OCI-LY7 (cell line): ENCODE data around the gene SRGAP3. TPM values are rescaled to one million over a fixed set of nuclear protein-coding genes. Genes with fewer than 3 reads are reported as not detected.

Experiments
- BruUV-seq: library from RNA; stranded (reverse); fragments of 400-500 nt; replicated peaks from 2 replicates; lab custom pipeline; 2021; lab: Mats Ljungman, UMichigan
- CTCF ChIA-PET: fragments of 300-600 bp; sonication (Branson Sonifier 250); formaldehyde crosslinking; loops from one replicate; lab custom pipeline; 2022; ENCODE audit warnings: antibody characterized with exemption; ENCODE audit not compliant: unreplicated experiment; lab: Charles Lee
- POLR2A ChIA-PET: fragments of 300-600 bp; sonication (Branson Sonifier 250); formaldehyde crosslinking; loops from one replicate; lab custom pipeline; 2022; ENCODE audit warnings: antibody characterized with exemption; lab: Charles Lee
- DNase-seq: peaks from one replicate; pipeline ENCODE4 v3.0.0-alpha.2; 2015; ENCODE audit warnings: low spot score
- H2AFZ ChIP-seq: fragments of 200-600 bp; sonication (generic), shearing (Covaris generic); 2 replicates; pipeline ENCODE4 v1.6.1; 2014; ENCODE audit warnings: mild to moderate bottlenecking, antibody characterized with exemption, low read length, moderate library complexity
- H3K27ac ChIP-seq: fragments of 200-600 bp; sonication (generic); 2 replicates; pipeline ENCODE4 v1.5.1; 2014; ENCODE audit warnings: mixed run types, low read depth, mild to moderate bottlenecking, moderate library complexity, low read length, inconsistent platforms; ENCODE audit not compliant: poor library complexity, severe bottlenecking
- H3K36me3 ChIP-seq: fragments of 200-600 bp; sonication (generic); 2 replicates; pipeline ENCODE4 v1.6.1; 2014; ENCODE audit warnings: mild to moderate bottlenecking, antibody characterized with exemption, low read length, moderate library complexity, mixed read lengths; ENCODE audit not compliant: insufficient read depth
- H3K4me1 ChIP-seq: fragments of 200-600 bp; sonication (generic); 2 replicates; pipeline ENCODE4 v1.5.1; 2014; ENCODE audit warnings: mild to moderate bottlenecking, low read length; ENCODE audit not compliant: insufficient read depth, poor library complexity, severe bottlenecking
- H3K4me2 ChIP-seq: fragments of 200-600 bp; sonication (generic); 2 replicates; pipeline ENCODE4 v1.6.1; 2014; ENCODE audit warnings: mild to moderate bottlenecking, low read length
- H3K4me3 ChIP-seq: fragments of 200-600 bp; sonication (generic); 2 replicates; pipeline ENCODE4 v1.5.1; 2014; ENCODE audit warnings: mild to moderate bottlenecking, low read depth, low read length; ENCODE audit not compliant: poor library complexity, severe bottlenecking
- H3K79me2 ChIP-seq: fragments of 200-600 bp; sonication (generic); 2 replicates; pipeline ENCODE4 v1.6.1; 2016; ENCODE audit warnings: low read depth, mild to moderate bottlenecking, low read length, moderate library complexity, mixed read lengths; ENCODE audit not compliant: insufficient read depth
- H3K9me2 ChIP-seq: fragments of 200-600 bp; sonication (generic); 2 replicates; pipeline ENCODE4 v1.6.1; 2016; ENCODE audit warnings: mild to moderate bottlenecking, low read length, mixed read lengths; ENCODE audit not compliant: insufficient read depth
- H3K9me3 ChIP-seq: fragments of 200-600 bp; sonication (generic); 2 replicates; pipeline ENCODE4 v1.6.1; 2014; ENCODE audit warnings: mild to moderate bottlenecking, mixed run types, low read length, mixed read lengths
- H4K20me1 ChIP-seq: fragments of 200-600 bp; sonication (generic); 2 replicates; pipeline ENCODE4 v1.6.1; 2014; ENCODE audit warnings: mild to moderate bottlenecking, antibody characterized with exemption, low read length, moderate library complexity, mixed read lengths; ENCODE audit not compliant: insufficient read depth
- EZH2phosphoT487 ChIP-seq: fragments of 200-600 bp; sonication (generic); IDR thresholded peaks from 2 replicates; pipeline ENCODE4 v1.6.1; 2018; ENCODE audit warnings: low read depth, borderline replicate concordance, mild to moderate bottlenecking, mixed run types, antibody characterized with exemption, low read length, moderate library complexity, mixed read lengths
- intact Hi-C: fragments of 100-400 bp; cut with micrococcal nuclease; formaldehyde crosslinking; loops from one replicate; pipeline ENCODE4 v1.10.0; 2022; ENCODE audit not compliant: unreplicated experiment
- total RNA-seq, 2 experiments: library from RNA; depleted of rRNA in 1 of 2; stranded (reverse); fragments of >200 nt in 1 of 2; shearing (Covaris generic) in 1 of 2; gene quantifications; 2 replicates each; pipeline ENCODE4 v1.2.3, GENCODE V29; 2014 to 2022
- TF ChIP-seq, protein P1 (sequence below): fragments of 200-600 bp; sonication (generic); conservative IDR thresholded peaks from 2 replicates; pipeline ENCODE4 v1.5.1; 2014; ENCODE audit warnings: mild to moderate bottlenecking, antibody characterized with exemption, low read length, moderate library complexity, mixed read lengths

SRGAP3 gene
- total RNA-seq, 2 experiments from 2014 or later: 1.5 to 1.7 TPM

DNA sequence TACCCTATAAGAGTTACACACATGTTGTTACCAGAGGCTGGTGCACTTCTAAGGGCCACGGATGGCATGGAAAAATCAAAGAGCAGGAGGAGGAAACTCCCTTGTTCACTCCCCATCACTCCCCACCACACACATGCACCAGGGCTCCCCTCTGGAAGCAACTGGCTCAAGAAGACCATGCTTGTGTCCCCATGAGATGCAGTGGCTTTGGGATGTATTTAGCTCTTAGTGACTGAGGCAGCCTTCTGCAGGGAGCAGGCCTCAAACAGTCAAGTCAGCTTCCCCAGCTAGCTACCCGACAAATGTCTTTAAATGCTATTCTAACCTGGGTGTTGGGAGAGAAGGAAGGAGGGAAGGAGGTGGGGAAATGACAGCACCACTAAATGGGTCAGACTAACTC is 253.2 kb downstream of the SRGAP3 start:
- Histone ChIP-seq H3K4me3 (no peak overlapping the region), H3K9me3 (no peaks in the 10 kb centered on the region), H2AFZ (no peak overlapping the region), H3K79me2 (no peaks in the 10 kb centered on the region), H3K27ac (no peak overlapping the region), H4K20me1 (no peaks in the 10 kb centered on the region), H3K36me3 (no peaks in the 10 kb centered on the region), H3K4me2 (no peak overlapping the region), H3K4me1 (no peaks in the 10 kb centered on the region), H3K9me2 (no peaks in the 10 kb centered on the region)
- CTCF ChIA-PET: interaction anchor here (0.5 kb wide), 1 partner anchor 42 kb away, joined by 4 read pairs; no protein-coding TSS in a partner anchor
- intact Hi-C loops: no loop called here
- no TSS peak for BruUV-seq
- TF ChIP-seq, protein P1, sequence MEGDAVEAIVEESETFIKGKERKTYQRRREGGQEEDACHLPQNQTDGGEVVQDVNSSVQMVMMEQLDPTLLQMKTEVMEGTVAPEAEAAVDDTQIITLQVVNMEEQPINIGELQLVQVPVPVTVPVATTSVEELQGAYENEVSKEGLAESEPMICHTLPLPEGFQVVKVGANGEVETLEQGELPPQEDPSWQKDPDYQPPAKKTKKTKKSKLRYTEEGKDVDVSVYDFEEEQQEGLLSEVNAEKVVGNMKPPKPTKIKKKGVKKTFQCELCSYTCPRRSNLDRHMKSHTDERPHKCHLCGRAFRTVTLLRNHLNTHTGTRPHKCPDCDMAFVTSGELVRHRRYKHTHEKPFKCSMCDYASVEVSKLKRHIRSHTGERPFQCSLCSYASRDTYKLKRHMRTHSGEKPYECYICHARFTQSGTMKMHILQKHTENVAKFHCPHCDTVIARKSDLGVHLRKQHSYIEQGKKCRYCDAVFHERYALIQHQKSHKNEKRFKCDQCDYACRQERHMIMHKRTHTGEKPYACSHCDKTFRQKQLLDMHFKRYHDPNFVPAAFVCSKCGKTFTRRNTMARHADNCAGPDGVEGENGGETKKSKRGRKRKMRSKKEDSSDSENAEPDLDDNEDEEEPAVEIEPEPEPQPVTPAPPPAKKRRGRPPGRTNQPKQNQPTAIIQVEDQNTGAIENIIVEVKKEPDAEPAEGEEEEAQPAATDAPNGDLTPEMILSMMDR: no peak
- TF ChIP-seq EZH2phosphoT487: no peak
- POLR2A ChIA-PET: interaction anchor here (0.7 to 1.7 kb wide), 2 partner anchors 9 to 289 kb away, joined by 3 to 7 read pairs; no protein-coding TSS in a partner anchor
- no peak for DNase-seq

DNA sequence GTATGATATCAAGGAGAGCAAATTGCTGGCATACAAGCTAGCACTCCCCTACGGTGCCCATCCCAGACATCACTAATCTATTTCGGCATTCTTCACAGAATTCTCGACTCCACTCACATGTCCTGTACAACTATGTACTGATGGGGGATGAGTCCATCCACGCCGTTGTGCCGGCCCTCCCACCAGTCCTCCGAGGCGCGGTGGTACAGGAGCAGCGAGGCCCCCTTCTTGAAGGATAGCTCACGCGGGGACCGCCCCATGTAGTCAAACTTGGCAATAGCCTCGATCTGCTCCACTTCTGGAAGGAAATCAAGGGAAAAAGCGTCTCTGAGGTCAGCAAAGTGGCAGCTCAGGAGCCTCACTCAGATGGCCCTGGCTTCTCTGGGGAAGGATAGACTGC is 255.2 kb downstream of the SRGAP3 start:
- Histone ChIP-seq H3K9me3 (no peaks in the 10 kb centered on the region), H3K4me2 (no peak overlapping the region), H3K4me3 (no peak overlapping the region), H2AFZ (no peak overlapping the region), H3K4me1 (no peaks in the 10 kb centered on the region), H3K27ac (no peak overlapping the region), H3K79me2 (no peaks in the 10 kb centered on the region), H4K20me1 (no peaks in the 10 kb centered on the region), H3K9me2 (no peaks in the 10 kb centered on the region), H3K36me3 (no peaks in the 10 kb centered on the region)
- DNase-seq: no peak
- CTCF ChIA-PET: no interaction called here
- BruUV-seq: no TSS peak
- TF ChIP-seq, protein P1: no peak
- no peak for TF ChIP-seq EZH2phosphoT487
- intact Hi-C loops: no loop called here
- POLR2A ChIA-PET: no interaction called here

DNA sequence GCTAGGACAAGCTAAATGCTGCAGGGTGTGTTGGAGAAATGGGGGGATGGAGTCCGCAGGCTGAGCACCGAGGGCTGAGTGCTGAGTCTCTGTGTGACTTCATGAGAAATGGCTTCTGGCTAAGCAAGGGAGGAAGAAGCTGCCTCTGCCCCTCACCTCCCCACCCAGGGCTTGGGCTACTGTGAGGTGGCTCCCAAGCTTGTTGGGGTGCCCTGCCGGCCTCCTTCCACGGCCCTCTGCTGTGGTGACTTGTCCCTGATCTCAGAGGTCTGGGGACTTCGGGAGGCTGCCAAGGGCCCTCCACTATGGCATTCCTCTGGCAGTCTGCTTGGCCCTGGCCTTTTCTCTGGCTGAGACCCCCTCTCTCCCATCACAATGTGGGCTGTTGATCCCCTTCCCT is 256.1 kb downstream of the SRGAP3 start:
- H3K9me3 ChIP-seq: no peaks in the 10 kb centered on the region
- TF ChIP-seq, protein P1: no peak
- no peak for TF ChIP-seq EZH2phosphoT487
- no peak overlapping the region for H3K4me2 ChIP-seq
- no peak overlapping the region for H3K27ac ChIP-seq
- ChIA-PET CTCF (interaction anchor here (0.6 kb wide), 1 partner anchor 288 kb away, joined by 4 read pairs; no protein-coding TSS in a partner anchor), POLR2A (no interaction called here)
- H3K79me2 ChIP-seq: no peaks in the 10 kb centered on the region
- DNase-seq: no peak
- H3K36me3 ChIP-seq: no peaks in the 10 kb centered on the region
- H4K20me1 ChIP-seq: no peaks in the 10 kb centered on the region
- intact Hi-C loops: no loop called here
- no TSS peak for BruUV-seq
- H2AFZ ChIP-seq: no peak overlapping the region
- H3K9me2 ChIP-seq: no peaks in the 10 kb centered on the region
- H3K4me1 ChIP-seq: no peaks in the 10 kb centered on the region
- H3K4me3 ChIP-seq: no peak overlapping the region
